22Rv1 (cell line): ENCODE data around the gene TNRC18.
"Not testable (repeated sequence)": the region's sequence is repeated elsewhere in the genome, so short reads cannot be mapped to it uniquely, and the experiment has no call there.

Experiments used
- H3K27ac ChIP-seq: fragments of 450-650 bp; 2 replicates; pipeline ENCODE4 v1.5.1; 2017
- CTCF ChIP-seq: fragments of 450-650 bp; IDR thresholded peaks from 2 replicates; pipeline ENCODE4 v1.5.1; 2017; ENCODE audit warnings: mild to moderate bottlenecking
- ZFX ChIP-seq: fragments of 450-650 bp; IDR thresholded peaks from 2 replicates; pipeline ENCODE4 v1.6.1; 2017; ENCODE audit warnings: antibody characterized with exemption, borderline replicate concordance

The TNRC18 gene

GRCh38 chr7:5266191-5267028 is 157.2 kb downstream of the TNRC18 start:
- no peak overlapping the region for H3K27ac ChIP-seq
- no peak for TF ChIP-seq ZFX
- no peak for TF ChIP-seq CTCF

GRCh38 chr7:5265320-5266190 is 158.1 kb downstream of the TNRC18 start:
- no peak for TF ChIP-seq CTCF
- TF ChIP-seq ZFX: no peak
- H3K27ac ChIP-seq: no peak overlapping the region

GRCh38 chr7:5263066-5263465 is 160.6 kb downstream of the TNRC18 start:
- H3K27ac ChIP-seq: not testable (repeated sequence)

GRCh38 chr7:5260530-5261068 is 163.0 kb downstream of the TNRC18 start:
- not testable (repeated sequence) for H3K27ac ChIP-seq
